Nephron (organoid): ENCODE measurements around the gene PCARE.

Experiments used
- H3K27ac Mint-ChIP-seq, 3 experiments: 2 replicates each; pipeline ENCODE4 v1.8.0; 2020; ENCODE audit warnings: mixed read lengths in 3 of 3, mild to moderate bottlenecking in 2 of 3, moderate library complexity in 1 of 3
- H3K27me3 Mint-ChIP-seq: 2 replicates; pipeline ENCODE4 v1.8.0; 2021; ENCODE audit warnings: low read depth, mild to moderate bottlenecking, moderate library complexity, mixed read lengths
- H3K36me3 Mint-ChIP-seq: 2 replicates; pipeline ENCODE4 v1.8.0; 2020; ENCODE audit warnings: low read depth, mixed read lengths
- H3K4me1 Mint-ChIP-seq: 2 replicates; pipeline ENCODE4 v1.8.0; 2020; ENCODE audit warnings: mixed read lengths
- H3K4me3 Mint-ChIP-seq, 3 experiments: 2 replicates each; pipeline ENCODE4 v1.8.0; 2020; ENCODE audit warnings: mild to moderate bottlenecking in 3 of 3, mixed read lengths in 3 of 3, moderate library complexity in 2 of 3
- H3K9me3 Mint-ChIP-seq: 2 replicates; pipeline ENCODE4 v1.8.0; 2020; ENCODE audit warnings: mixed read lengths
- TF ChIP-seq, protein P1 (sequence below), 3 experiments: fragments of 200-600 bp; sonication (generic); IDR thresholded peaks; one replicate each; pipeline ENCODE4 v1.5.0; 2021; ENCODE audit warnings: antibody characterized with exemption in 3 of 3; ENCODE audit not compliant: unreplicated experiment in 3 of 3

The PCARE gene

DNA sequence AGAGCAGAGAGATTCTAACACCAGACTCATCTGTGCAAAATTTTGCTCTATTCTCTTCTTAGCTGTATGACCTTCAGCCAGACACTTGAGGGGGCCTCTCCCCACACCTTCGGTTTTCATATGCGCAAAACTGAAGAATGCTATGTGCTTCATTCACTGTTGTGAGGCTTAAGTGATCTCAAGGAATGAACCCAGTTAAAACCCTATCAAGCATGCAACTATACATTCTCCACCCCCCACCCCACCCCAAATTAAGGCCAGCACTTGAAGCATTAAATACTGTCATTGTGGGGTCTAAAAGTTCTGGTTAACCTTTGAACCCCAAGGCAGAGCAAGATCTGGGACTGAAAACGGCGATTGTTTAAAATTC, 10.0 kb downstream of the PCARE start:
- Mint-ChIP-seq H3K27ac (peak overlapping the region; percentile 58 to 95 (median 77)), H3K4me1 (peaks cover 73% of the 10 kb centered on the region), H3K27me3 (no peaks in the 10 kb centered on the region), H3K9me3 (no peaks in the 10 kb centered on the region), H3K4me3 (peak overlapping the region in 1 of 3 experiments; percentile 67), H3K36me3 (no peaks in the 10 kb centered on the region)
- TF ChIP-seq, protein P1, sequence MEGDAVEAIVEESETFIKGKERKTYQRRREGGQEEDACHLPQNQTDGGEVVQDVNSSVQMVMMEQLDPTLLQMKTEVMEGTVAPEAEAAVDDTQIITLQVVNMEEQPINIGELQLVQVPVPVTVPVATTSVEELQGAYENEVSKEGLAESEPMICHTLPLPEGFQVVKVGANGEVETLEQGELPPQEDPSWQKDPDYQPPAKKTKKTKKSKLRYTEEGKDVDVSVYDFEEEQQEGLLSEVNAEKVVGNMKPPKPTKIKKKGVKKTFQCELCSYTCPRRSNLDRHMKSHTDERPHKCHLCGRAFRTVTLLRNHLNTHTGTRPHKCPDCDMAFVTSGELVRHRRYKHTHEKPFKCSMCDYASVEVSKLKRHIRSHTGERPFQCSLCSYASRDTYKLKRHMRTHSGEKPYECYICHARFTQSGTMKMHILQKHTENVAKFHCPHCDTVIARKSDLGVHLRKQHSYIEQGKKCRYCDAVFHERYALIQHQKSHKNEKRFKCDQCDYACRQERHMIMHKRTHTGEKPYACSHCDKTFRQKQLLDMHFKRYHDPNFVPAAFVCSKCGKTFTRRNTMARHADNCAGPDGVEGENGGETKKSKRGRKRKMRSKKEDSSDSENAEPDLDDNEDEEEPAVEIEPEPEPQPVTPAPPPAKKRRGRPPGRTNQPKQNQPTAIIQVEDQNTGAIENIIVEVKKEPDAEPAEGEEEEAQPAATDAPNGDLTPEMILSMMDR (IDR thresholded peaks at IDR 0.05; ENCODE audit: unreplicated experiment in 3 of 3), result no peak

- TF ChIP-seq, protein P1 (IDR thresholded peaks at IDR 0.05; ENCODE audit: unreplicated experiment in 3 of 3), result no peak
- no peaks in the 10 kb centered on the region for H3K36me3 Mint-ChIP-seq
- peak overlapping the region; percentile 12 to 67 (median 46) for H3K4me3 Mint-ChIP-seq
- peaks cover 77% of the 10 kb centered on the region for H3K4me1 Mint-ChIP-seq
- no peaks in the 10 kb centered on the region for H3K9me3 Mint-ChIP-seq
- H3K27ac Mint-ChIP-seq, result peak overlapping the region; percentile 58 to 95 (median 77)
- H3K27me3 Mint-ChIP-seq, result no peaks in the 10 kb centered on the region
Measured at GRCh38 chr2:29063646-29064345, 10.5 kb downstream of the PCARE start.

GRCh38 chr2:29063056-29063455, 11.3 kb downstream of the PCARE start:
- peaks cover 76% of the 10 kb centered on the region for H3K4me1 Mint-ChIP-seq
- peak overlapping the region in 2 of 3 experiments; percentile 12 to 67 for H3K4me3 Mint-ChIP-seq
- H3K9me3 Mint-ChIP-seq, result no peaks in the 10 kb centered on the region
- no peaks in the 10 kb centered on the region for H3K27me3 Mint-ChIP-seq
- H3K27ac Mint-ChIP-seq, result peak overlapping the region in 2 of 3 experiments; percentile 77 to 95
- H3K36me3 Mint-ChIP-seq, result no peaks in the 10 kb centered on the region
- TF ChIP-seq, protein P1 (IDR thresholded peaks at IDR 0.05; ENCODE audit: unreplicated experiment in 3 of 3), result no peak

- no peaks in the 10 kb centered on the region for H3K9me3 Mint-ChIP-seq
- H3K27ac Mint-ChIP-seq, result peak overlapping the region in 1 of 3 experiments; percentile 95
- TF ChIP-seq, protein P1 (IDR thresholded peaks at IDR 0.05; ENCODE audit: unreplicated experiment in 3 of 3), result no peak
- peaks cover 77% of the 10 kb centered on the region for H3K4me1 Mint-ChIP-seq
- H3K36me3 Mint-ChIP-seq, result no peaks in the 10 kb centered on the region
- H3K4me3 Mint-ChIP-seq, result no peak overlapping the region
- no peaks in the 10 kb centered on the region for H3K27me3 Mint-ChIP-seq
Measured at GRCh38 chr2:29062371-29062770, 12.0 kb downstream of the PCARE start.

DNA sequence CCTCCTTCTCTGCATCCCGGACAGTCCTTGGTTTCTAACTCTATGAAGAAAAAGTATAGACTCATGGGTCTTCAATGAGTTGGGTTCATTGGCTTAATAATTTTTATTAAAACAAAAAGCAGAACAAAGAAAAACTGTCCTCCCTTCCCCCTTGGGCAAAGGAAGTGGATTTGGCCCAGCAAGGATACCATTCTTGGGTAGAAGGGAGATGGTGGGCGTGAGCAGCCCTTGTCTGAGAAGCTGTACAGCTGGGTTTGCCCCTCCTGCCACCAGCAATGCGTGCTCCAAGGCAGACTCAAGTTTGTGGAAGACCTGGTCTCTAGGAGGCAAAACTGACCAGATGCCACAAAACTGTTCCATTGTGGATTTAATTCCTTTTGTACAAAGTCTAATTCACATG, 12.7 kb downstream of the PCARE start:
- Mint-ChIP-seq H3K27me3 (no peaks in the 10 kb centered on the region), H3K27ac (peak overlapping the region in 2 of 3 experiments; percentile 51 to 64), H3K36me3 (no peaks in the 10 kb centered on the region), H3K4me3 (no peak overlapping the region), H3K9me3 (no peaks in the 10 kb centered on the region), H3K4me1 (peaks cover 77% of the 10 kb centered on the region)
- TF ChIP-seq, protein P1 (IDR thresholded peaks at IDR 0.05; ENCODE audit: unreplicated experiment in 3 of 3), result no peak

DNA sequence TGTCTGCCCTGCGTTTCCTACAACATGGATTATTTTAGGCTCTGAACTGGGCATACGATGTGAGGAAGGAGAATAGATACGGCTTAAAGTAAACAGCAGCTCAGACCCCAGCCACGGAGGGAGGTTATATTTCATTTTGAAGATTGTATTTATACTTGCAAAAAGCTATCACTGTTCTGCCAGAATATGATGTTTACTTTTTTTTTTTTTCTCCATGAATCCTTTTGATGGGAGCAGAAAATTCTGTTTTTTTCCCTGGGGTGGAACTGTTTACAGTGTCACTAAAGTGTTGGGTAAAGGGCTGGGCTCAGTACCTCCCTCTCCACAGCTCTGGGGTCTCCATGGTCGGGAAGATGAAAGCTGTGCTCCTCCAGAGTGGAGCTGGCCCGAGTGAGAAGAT, 13.1 kb downstream of the PCARE start:
- peaks cover 73% of the 10 kb centered on the region for H3K4me1 Mint-ChIP-seq
- no peaks in the 10 kb centered on the region for H3K9me3 Mint-ChIP-seq
- TF ChIP-seq, protein P1 (IDR thresholded peaks at IDR 0.05; ENCODE audit: unreplicated experiment in 3 of 3), result no peak
- H3K4me3 Mint-ChIP-seq, result no peak overlapping the region
- peak overlapping the region; percentile 32 to 64 (median 51) for H3K27ac Mint-ChIP-seq
- no peaks in the 10 kb centered on the region for H3K27me3 Mint-ChIP-seq
- no peaks in the 10 kb centered on the region for H3K36me3 Mint-ChIP-seq
